GM21619 (cell line): ENCODE data around the gene TSHZ3.

Experiments
- ATAC-seq: cut with Tn5 transposase; IDR thresholded peaks from one replicate; pipeline ENCODE4 v1.9.1; 2021; ENCODE audit not compliant: unreplicated experiment

Gene TSHZ3

DNA sequence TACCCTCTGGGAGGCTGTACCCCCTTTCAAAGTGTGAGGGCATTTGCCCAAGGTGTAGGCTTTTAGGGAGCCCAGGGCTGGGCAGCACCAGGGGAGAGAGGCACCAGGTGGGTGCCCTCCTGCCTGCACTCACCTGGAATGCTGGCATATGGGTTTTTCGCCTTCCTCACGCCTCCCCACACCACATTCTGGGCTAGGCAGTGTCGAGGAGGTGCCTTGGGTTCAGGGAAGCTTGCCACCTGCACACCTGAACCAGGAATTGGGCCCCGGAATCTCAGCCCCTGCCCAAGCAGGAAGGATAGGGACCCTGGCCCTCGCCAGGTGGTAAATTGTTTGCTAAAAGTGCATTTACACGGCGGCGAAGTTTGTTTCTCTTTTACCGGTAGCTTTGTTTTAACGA is 5.1 kb upstream of the TSHZ3 start:
- no peak for ATAC-seq

DNA sequence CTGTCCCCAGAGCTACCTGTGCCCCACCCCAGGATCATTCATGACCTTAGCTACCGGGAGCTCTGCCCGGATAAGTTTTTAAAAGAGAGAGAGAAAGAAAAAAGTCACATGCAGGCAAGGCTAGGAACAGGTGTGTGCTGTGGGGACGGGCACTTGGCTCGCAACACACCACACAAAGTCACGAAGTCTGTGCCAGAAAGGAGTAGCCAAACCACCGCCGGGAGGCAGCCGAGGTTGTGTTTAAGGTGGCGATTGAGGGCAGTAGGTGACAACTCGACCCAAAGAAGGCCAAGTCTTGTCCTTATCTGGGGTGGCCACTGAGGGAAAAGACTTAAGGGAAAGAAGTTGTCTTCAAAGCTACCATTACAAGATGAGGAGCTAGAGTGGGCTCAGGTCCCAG is 4.6 kb upstream of the TSHZ3 start:
- no peak for ATAC-seq

DNA sequence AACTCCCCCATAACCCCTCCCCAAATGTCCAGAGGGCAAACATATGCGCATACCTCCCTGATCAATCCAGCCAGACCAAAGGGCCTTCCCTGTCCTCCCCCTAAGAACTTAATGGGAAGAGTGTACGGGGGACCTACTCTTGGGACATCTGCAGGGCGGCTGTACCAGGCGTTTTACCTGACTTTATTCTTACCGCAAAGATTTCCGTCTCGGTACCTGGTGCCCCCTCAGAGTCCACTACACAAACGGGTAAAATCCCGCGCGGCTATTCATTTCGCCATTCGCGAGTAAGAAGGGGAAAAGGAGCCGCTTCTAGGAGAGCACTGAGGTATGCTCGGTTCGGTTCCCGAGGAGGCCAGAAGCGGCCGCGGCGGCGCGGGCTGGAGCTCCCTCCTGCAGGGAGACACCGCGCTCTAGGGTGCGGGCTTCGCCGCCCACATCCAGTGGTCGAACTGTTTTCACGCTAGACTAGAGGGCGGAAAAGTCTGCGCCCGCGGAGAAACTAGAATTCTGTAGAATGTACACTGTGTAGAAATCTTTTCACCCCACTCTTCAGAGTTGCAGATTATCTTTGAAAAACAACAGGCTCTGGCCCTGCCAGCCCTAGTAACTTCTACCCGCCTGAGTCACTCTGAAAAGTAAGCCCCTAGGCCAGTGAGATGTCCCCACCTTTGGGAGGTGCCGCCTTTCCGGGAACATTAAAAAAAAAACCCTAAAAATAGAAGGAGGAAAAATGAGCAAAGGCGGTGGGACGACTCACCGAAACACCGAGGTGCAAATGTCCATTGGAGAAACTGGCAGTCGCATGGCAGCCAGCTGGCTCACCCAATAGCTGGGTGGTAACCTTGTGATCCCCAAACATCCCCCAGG is 3.8 kb upstream of the TSHZ3 start:
- no peak for ATAC-seq

DNA sequence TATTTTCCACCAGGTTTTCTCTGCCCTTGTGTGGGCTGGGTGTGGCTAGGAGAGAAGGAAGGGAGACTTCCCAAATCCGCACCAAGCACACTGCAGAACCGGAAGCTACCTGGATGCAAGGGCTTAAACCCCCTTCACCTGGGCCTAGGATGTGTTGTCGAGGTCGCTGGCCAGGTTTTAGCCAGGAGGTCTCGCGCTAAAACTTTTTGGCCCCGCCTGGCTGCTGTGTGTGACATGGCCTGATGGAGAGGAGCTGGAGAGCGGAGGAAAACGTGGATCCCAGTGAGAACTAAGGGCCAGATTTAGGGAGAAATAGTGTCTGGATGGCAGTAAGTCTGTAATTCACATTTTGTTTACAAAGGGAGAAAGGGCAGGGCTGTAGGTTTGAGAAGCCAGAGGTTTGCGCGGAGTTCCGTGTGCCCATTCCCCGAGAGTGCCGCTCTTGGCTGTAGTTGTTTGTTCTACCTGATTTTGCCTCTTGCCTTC is 3.1 kb upstream of the TSHZ3 start:
- ATAC-seq, result no peak

DNA sequence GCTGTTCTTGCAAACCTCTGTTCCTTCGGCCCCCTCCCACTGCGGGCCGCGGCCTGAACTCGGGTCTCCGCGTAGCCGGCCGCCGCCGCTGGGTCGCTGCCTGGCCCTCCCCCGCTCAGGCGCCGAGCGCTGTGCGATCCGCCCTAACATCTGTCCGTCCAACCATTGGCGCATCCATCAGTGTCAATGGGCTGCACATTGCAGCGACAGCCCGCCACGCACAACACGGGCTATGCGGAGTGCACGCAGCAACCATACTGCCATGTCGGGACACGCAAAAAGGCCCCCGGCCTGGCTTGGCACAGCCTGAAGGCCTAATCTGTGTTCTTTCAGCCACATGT is 2.6 kb upstream of the TSHZ3 start:
- no peak for ATAC-seq

DNA sequence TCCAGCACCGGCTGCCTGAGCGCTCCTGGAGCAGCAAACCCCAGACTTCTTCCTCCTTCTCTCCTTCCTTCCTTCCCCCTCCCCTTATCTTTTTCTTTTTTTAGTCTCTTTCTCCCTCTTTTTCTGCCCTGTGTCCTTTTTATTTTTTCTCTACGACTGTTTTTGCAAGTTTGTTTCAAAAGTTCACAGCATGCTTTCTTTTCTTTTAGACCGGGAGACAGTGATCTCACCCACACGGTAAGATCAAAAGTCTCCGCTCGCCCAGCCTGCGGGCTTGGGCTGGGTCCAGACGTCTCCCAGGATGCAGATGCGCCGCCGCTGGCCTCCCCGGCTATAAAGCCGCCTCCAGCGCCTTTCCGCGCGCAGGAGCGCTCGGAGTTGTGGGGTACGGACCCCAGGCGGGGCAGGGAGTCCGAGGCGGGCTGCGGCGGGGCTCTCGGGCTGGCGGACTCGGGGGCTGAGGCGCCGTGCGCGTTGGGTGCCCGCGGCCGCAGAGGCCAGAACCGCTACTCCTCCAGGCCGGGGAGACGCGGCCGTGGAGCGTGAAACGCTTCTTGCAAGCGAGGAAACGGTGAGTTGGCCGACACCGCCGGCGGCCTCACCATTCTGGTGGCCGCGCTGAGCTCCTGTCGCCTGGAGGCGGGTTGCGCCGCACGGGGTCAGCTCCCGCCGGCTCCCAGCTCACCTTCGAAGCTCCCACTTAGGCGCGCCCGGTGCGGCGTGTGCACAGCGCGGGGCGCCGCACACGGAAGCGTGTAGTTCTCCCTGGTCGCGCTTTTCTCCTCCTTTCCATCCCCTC is 2.0 kb upstream of the TSHZ3 start:
- no peak for ATAC-seq

DNA sequence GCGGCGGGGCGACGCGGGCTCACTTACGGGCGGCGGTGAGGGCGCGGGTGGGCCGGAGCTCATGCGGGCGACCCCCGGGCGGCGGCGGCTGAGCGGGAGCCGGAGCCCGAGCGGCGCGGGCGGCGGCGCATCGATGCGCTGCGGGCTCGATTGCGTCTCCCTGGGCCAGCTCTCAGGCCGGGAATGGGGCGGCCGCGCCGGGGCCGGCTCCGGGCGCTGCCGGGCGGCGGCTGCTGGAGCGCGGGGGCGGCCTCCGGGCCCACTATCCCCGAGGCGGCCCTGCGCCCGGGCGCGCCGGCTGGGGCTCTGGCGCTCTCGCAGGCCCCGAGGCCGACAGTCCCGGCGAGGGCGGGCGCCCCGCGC is 1.4 kb upstream of the TSHZ3 start:
- no peak for ATAC-seq

DNA sequence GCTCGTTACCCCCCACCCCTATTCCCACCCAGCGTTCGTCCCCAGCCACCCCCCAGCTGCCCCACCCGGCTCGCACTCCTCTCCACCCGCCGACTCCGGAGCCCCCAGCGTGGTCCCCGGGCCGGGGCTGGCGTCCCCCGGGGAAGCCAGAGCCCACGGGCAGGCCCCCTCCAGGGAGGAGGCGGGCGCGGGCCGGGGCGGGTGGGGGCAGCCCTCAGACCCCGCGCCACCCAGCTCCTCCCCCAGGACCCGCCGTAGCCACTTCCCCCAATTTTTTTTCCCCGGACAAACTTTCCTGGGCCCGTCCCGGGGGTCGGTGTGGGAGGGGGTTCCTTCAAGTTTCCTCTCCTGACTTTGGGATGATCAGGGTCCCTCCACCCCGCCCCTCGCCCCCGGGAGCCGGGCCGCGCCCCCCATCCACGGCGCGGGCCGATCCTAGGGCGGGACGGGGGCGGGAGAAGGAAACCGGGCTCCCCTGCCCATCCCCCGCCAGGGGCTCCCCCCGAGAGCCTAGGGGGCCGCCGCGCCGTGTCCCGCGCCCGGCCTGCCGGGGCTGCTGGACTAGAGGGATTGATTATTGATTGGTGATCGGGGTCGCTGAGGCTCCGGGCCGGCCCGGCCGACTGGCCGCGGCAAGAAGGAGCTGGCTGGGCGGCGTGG is 927 bp upstream of the TSHZ3 start:
- ATAC-seq, result no peak

DNA sequence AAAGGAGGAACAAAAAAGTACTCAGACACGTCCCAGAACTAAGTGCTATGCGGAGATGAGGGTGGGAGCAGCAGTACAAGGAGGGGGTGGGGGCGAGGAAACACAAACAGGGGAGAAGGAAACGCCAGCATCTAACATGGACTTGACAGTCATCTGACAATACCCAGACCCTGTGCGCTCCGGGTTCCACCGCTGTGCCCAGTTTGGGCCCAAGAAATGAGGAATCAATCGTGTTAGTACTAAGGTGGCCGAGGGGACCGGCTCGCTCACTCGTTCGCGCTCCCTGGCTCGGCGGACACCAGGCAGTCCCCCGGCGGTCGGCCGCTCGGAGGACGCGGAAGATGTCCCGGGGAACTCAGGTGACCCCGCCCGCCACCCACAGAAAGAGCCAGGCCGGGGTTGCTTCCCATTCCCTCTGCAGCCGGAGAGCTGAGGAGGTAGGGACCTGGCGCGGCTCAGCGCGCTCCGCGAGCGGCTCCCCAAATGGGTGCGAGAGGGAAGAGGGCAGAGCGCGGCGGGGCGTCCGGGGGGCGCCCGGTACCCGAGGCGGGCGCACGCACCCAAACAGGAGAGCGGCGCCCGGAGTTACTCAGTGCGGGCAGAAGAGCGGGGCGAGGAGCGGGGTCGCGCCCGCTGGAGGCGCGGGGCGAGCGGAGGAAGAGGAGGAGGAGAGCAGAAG is 616 bp downstream of the TSHZ3 start:
- ATAC-seq, result no peak

DNA sequence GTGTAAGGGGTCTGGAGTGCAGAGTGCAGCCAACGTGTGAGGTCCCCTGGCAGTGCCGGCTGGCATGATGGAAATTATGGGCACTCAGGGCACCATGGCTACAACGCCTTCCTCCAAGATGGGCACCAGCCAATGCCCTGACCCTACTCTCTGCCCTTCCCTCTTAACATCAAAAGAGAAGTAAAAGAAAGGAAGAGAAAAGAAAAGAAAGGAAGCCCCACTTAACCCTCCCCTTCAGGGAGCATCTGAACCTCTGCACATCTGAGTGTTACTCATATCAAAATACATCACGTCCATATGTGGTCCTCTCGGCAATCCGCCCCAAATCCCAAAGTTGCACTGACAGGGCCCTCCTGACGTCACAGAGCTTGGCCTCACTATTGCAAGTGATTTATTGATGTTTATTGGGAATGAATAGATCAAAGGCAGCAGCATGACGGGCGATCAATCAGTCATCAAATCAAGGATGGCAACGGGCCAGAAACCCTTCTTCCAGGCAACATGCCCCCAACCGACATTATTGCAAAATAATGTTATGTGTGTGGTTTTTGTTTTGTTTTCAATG is 1.3 kb downstream of the TSHZ3 start:
- ATAC-seq, result no peak

DNA sequence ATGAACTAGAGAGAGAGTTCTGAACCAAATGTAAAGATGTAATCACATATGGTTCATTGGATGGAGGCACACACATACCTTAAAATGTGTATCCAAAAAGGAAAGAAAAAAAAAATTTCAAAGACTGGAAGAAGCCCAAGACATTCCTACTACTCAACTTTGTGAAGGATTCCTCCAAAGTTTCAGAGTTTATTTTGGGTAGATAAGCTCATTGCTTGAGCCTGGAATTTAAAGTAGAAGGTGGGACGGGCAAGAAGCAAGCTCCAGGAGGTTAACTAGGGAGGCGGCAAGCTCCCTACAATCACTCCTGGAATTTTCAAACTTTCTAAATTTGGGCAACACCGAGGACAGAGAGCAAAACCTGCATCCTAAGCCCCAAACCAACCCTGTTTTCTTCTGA is 1.9 kb downstream of the TSHZ3 start:
- ATAC-seq, result no peak

DNA sequence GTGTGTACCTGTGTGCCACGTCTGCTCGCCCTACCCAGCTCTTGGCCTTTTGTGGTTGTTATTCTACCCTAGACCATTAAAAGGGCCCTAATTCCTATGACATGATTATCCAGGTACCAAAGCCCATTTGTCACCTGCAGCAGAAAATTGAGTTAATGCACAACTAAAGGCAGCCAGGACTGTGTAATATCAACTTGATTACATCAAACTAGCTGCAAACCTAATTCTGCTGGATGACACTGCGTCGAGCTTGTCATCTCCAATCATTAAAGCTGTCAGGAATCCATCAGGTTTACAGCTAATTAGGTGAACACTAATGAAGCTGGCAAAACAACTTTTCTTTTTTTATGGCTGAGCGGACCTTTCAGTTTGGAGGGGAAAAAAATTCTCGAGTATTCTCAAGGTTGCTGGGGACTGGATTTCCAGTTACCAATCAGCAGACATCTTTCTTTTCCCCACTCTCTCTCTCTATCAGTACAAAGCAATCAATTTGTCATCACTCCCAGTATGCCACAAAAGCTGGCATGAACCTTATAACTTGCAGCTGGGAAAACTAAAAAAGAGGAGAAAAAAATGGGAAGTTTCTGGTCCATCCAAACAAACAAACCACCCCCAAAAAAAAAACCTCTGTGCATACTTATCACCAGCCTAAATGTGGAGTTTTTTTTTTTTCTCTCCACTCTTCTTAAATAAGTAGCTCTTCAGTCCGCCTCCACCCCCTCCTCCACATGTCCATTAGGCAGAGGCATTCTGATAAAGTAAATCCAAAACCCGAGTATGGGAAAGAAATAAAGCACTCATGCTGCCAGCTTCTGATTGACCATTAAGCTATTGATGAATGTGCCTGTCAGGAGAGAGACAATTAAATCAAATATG is 2.8 kb downstream of the TSHZ3 start:
- no peak for ATAC-seq

DNA sequence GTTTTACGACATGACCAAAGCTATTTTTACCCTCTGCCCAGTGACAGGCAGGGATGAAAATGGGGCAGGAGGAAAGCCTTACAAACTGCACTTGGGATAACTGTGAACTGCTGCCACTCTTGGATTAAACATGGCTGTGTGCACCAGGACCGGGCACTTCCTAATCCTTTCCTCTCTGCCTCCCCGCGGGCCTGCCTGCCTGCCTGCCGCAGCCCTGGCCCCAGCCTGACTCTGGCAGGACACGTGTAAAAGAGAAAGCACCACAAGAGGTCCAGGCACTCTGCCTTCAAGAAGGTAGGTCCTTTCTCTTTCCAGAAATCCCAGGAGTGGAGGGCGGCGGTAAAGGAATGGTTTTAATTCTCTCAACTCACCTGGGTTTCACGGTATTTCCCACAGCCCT is 4.8 kb downstream of the TSHZ3 start:
- ATAC-seq, result no peak

DNA sequence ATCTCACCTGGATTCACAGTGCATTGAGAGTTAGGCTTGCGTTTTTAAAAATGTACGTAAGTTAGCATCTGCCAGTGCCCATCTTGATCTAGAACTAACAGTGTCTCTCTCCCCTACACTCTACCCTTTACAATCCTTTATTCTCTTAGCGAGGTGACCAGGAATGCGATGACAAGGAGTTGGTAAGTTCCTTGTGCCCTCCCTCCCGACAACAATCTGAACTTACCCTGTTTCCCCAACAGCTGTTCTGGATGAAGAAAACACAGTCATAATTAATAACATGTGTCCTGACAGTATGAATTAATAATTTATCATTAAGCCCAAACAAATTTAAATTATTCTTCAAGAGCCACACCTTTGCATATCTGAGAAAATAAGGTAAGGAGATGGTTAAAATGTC is 6.3 kb downstream of the TSHZ3 start:
- ATAC-seq, result no peak

DNA sequence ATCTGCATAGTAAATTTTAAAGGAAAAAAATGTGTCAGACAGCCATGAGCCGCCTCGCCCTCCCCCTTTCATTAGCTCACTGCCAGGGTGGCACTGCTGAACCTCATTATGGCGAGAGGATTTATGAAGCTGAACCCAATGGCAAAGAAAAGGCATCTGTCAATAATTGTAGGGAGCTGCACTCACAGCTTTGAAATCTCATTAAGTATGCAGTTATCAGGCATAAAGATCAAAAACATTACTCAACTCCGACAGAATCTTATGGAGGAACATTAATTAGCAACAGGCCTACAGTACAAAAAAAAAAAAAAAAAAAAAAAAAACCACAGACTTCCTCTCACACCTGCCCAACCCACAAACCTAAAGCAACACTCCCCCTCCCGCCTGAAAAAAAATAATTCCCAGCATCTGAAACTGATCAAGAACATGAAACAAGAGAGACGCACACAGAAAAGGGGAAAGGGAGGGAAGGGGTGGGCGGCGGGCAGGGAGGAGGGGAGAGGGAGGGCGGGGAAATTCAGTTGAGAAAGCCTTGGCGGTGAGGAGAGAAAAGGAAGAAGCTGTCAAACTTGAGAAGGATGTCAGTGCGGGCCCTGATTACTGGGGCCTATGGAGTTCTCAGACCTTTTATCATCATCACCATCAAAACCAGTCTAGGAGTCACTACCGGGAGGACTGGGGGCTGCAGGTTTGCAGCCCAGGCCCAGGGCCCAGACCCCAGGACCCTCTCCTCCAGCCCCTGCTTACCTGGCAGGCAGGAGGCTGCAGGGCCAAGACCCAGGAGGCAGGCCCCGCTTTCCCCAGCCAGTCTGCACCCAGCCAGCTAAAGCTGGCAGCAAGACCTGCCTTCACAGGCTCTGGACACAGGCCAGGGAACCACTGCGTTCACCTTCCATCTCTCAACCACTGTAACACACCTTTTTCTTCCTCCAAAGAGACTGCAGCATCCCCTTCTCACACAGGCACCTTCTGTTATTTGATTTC is 8.9 kb downstream of the TSHZ3 start:
- no peak for ATAC-seq

DNA sequence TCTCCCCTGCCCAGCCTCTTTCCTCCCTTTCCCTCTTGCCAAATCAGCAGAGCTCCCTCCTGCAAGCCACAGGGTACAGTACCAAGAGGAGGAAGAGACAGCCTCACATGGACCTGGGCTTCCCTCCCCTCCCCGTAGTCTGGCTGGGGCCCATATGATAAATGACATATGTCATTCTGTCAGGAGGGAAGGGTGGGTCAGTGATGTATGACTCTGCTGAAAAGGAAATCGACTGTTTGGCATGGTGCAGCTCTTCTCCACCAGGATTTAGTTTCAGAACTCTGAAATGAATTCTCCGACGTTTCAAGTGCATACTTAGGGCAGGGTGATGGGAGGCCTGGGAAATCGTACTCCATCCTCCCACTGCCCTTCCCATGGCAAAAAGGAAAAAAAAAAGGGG is 9.8 kb downstream of the TSHZ3 start:
- ATAC-seq, result no peak

DNA sequence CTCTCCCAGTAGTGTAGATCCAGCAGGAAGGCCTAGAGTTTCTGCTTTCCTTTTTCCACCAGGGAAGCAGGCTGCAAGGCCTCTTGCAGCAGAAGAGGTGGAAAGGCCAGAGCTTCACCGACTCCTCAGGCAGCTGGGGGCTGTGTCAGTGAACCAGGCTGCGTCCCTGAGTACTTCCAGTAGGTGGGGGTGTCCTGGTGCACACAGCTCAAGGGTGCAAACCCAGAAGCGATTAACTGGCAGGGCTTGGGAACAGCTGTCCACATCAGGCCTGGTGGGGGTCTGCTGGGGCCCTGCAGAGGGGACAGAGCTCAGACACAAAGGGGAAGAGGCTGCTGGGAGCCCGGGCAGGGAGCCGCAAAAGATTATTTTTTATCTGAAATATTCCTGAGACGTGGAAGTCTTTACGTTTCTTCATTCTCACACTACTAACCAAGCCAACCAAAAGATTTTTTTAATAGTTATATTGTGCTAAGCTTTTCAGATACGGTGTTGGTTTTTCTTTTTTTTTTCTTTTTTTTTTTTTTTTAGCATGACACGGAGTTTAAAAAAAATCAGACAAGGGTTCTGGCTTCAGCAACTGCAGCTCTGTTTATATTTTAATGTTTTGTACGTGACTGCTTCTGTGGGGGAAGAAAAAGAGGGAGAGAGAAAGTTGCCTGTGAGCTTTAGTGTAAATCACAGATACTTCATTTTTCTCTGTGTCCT is 11.0 kb downstream of the TSHZ3 start:
- ATAC-seq, result no peak
